Measurements from ENCODE around the gene PDE4B.
A peak's percentile ranks its signal among the peaks of the same experiment; 100 is the strongest.

Gene PDE4B

DNA sequence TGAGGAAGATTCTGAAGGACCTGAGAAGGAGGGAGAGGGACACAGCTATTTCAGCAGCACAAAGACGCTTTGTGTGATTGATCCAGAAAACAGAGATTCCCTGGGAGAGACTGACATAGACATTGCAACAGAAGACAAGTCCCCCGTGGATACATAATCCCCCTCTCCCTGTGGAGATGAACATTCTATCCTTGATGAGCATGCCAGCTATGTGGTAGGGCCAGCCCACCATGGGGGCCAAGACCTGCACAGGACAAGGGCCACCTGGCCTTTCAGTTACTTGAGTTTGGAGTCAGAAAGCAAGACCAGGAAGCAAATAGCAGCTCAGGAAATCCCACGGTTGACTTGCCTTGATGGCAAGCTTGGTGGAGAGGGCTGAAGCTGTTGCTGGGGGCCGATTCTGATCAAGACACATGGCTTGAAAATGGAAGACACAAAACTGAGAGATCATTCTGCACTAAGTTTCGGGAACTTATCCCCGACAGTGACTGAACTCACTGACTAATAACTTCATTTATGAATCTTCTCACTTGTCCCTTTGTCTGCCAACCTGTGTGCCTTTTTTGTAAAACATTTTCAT lies 579.9 kb downstream of the PDE4B start:
- DNase-seq, result no peak

DNA sequence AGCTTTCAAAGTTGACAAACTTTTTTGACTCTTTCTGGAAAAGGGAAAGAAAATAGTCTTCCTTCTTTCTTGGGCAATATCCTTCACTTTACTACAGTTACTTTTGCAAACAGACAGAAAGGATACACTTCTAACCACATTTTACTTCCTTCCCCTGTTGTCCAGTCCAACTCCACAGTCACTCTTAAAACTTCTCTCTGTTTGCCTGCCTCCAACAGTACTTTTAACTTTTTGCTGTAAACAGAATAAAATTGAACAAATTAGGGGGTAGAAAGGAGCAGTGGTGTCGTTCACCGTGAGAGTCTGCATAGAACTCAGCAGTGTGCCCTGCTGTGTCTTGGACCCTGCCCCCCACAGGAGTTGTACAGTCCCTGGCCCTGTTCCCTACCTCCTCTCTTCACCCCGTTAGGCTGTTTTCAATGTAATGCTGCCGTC lies 580.5 kb downstream of the PDE4B start:
- DNase-seq, result no peak

DNA sequence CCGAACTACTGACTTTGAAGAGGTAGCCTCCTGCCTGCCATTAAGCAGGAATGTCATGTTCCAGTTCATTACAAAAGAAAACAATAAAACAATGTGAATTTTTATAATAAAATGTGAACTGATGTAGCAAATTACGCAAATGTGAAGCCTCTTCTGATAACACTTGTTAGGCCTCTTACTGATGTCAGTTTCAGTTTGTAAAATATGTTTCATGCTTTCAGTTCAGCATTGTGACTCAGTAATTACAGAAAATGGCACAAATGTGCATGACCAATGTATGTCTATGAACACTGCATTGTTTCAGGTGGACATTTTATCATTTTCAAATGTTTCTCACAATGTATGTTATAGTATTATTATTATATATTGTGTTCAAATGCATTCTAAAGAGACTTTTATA lies 581.5 kb downstream of the PDE4B start:
- DNase-seq, result no peak

DNA sequence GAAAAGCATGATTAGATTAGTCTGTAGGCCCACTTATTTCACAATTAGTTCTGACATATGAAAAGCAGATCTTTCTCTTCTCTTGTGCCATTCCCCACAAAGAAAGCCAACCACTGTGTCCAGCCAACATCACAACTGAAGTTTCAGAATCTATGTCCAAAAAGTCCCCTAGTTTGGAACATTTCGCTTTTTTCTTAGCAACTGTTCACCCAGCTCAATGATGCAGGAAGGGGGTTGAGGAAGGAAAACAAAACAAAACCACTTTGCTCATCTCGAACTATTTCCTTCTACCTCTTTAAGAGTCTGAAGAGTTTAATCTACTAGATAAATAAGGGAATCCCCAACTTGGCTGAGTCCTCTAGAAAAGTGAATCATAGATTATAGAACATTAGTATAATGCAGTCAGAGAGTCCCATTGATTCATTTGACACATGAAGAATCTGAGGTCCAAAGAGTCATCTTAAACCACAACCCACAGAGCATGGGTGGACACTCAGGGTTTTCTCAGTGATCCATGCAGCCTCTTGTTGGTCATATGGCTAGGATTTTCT lies 581.9 kb downstream of the PDE4B start:
- DNase-seq, result peak; percentile 91

DNA sequence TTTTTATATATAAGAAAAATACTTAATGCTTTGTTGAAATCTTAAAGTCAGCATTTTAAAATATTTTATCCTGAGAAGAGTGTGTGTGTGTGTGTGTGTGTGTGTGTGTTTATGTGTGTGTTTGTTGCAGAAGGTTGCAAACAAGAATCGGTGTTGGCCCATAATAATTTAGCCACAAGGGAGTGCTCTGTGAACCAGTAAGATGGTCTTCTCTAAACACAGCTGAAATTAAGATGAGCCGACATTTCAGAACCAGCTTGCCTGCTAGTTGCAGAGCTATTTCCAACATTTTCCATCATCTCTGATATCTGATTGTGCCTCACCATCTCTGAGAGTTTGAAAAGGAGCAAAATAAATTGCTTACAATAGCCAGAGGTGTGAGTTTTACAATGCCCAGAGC lies 582.4 kb downstream of the PDE4B start:
- no peak for DNase-seq

DNA sequence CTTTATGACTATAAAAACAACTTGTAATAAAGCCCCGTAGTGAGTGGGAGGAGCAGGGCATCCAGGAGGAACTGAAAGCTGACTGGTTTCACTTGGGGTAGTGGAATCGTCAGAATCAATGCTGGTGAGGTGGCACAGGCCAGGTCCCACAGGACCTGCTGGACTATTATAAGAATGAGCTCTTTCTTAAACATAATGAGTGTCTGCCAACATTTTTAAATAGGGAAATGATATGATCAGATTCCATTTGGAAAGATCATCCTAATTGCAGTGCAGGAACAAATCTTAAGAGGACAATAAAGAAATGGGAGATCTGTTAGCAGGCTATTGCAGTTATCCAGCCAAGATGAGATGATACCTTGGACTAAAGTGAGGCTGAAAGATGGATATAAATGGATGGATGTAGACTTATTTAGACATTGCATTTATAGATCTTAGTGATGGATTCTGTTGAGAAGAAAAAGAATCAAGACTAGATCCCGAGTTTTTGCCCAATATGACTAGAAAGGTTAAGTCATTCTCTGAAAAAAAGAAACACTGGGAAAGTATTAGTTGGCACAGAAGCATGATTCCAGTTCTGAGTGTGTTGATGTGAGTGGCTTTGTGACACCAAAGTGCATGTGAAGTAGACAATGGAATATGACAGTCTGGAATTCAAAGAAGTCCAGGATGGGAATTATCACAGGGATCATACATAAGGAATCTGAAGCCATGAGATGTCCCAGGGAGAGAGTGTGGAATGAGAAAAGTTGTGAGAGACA lies 587.9 kb downstream of the PDE4B start:
- DNase-seq, result no peak

DNA sequence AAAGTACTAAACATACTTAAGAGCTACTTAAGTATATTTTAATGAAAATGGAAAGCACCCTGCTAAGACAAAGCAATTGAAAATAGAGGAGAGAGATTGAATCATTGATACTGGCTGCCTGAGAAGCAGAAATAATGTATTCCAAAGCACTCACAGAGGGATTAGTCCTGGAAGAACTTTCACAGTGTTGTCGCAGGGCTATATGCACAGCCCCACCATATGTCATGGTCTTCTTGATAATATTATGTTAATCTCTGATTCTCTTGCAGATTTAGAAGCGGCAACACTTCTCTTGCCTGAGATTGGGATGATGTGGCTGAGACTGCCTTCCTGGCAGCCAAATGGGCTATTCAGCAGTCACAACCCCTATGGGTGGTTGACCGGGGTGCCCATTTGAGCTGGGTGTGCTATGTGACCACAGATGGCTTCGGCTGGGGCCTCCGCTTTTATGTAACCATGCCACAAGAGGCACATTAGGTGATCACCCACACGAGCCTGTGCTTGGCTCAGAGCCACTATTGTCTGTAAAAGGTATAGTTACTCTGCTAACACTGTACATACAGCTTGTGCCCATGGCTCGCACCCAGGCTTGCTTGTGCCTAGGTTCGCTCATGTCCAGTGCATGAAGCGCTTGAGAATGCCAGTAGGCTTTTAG lies 589.1 kb downstream of the PDE4B start:
- no peak for DNase-seq

DNA sequence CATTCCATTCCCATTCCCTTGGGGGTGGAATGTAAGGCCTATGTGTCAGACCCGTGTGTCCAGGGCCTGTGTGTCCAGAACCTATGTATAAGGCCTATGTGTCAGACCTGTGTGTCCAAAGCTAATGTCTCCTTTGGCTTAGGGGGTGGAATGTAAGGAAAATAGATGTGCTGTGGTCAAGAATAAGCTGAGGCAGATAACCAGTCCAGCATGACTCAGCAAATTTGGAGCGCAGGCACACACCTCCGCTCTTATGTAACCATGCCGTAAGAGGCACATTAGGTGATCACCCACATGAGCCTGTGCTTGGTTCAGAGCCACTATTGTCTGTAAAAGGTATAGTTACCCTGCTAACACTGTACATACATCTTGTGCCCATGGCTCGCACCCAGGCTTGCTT lies 590.5 kb downstream of the PDE4B start:
- peak; percentile 28 for DNase-seq

DNA sequence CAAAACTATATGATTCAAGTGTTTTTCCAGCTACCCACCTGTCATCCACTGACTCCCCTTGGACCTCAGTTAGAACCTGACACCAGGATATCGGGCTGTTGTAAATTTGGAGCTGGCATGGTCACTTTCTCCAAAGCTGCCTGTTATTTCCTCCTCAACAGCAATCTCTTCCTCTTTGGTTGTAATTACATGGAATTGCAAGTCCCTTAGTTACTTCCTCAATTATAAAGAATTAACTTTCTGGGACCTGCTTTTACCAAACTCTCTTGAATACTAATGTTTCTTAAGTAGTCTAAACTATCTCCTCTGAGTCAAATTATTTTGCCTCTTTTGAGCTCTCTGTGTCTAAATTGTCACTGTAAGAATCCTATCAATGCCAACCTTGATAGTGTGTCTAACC lies 590.9 kb downstream of the PDE4B start:
- no peak for DNase-seq

DNA sequence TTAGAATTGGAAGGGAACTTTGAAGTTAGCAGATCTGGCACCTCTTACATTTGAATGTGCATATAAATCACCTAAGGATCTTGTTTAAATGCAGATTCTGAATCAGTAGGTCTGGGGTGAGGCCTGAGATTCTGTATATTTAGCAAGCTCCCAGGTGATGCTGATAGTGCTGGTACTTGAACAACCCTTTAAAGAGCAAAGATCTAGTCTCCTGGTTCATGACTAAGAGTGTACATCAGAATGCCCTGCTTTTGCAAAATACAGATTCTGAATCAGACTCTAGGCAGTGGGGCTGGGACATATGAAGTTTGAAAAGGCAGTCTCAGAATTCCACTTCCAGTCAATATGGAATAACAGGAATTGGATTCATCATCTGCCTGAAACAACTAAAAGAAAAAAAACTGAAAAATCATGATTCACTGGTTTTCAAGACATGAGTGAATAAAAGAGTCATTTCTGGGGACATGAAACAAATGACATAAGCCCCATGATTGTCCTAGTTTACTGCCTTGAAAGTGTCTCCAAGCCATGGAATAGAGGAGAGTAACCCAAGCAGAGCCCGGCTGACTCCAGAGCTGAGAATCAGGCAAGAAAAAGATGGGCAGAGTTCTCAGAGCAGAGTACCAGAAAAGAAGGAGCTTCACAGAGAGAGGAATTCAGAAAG lies 591.7 kb downstream of the PDE4B start:
- no peak for DNase-seq

DNA sequence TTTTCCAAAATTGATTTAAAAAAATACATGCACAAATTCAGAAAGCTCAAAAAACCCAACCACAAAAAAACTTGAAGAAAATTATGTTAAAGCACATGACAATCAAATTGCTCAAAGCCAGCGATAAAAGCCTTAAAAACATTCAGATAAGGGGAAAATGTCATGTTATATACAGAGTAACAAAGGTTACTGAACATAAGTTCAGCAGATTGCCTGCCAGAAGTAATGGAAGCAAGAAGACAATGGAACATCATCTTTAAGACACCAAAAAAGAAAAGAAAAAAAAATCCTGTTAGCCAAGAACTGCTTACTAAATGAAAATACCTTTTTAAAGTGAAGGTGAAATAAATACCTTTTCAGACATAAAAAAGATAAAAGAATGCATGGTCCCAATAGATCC lies 594.0 kb downstream of the PDE4B start:
- DNase-seq, result no peak

DNA sequence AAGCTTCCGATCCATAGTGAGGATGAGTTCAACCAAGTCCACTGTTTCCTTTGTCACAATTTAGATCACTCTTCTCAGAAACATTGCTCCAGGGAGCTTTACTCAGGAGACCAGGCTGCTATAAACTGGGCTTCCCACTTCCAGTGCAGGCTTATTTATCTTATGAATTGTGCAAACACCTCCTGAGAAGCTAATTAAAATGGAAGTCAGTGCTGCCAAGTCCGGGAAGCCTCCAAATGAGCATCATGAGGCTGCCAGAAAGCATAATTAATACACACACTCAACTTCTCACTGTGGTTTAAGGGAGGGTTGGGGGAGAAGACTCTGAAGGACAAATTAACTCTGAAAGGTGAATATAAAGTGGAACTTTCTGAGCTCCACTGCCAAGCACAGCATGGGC lies 596.2 kb downstream of the PDE4B start:
- DNase-seq, result no peak

DNA sequence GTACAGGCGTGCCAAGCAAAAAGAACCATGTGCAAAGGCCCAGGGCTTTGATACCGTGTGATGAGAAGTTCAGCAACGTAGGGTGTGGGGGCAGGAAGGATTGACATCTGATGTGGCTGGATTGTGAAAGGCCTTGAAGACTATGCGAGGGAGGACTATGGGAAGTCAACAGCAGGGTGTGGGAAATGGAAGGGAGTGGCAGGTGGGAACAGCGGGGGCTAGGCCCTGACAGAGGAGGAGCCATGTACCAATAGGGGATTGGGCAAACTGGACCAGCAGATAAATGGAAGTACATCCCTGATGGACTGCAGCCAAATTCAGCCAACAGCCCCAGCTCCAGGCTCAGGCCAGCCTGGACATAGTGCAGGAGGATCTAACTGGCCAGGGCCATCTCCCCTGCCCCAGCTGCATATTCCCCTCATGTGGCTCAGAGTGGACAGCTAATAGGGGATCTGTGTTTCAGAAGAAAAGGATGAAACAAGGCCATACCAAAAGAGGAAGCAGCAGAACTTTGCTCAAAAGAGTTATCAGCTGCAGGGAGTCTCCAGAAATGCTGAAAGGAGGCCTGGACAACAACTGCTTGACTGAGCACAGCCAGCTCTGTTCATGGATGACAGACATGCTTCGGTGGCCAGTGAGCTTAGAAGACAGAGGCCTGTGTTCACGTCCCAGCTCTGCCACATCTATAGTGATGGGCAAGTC lies 601.0 kb downstream of the PDE4B start:
- no peak for DNase-seq

DNA sequence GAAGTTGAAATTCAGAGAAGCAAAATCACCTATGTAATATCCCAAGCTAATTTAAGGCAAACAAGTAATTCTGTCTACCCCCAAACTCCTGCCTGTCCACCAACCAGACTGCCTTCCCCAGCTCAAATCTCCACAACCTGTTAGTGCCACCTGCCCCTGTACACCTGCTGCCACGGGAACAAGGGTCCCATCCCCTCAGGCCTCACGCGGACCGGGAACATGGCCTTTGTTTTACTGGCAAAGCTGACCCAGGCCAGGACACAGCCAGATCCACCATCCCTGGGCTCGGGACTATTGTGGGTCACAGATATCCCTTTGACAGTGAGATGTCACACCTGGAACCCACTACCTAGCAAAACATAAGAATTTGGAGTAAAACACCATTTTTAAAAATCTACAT lies 601.9 kb downstream of the PDE4B start:
- no peak for DNase-seq

DNA sequence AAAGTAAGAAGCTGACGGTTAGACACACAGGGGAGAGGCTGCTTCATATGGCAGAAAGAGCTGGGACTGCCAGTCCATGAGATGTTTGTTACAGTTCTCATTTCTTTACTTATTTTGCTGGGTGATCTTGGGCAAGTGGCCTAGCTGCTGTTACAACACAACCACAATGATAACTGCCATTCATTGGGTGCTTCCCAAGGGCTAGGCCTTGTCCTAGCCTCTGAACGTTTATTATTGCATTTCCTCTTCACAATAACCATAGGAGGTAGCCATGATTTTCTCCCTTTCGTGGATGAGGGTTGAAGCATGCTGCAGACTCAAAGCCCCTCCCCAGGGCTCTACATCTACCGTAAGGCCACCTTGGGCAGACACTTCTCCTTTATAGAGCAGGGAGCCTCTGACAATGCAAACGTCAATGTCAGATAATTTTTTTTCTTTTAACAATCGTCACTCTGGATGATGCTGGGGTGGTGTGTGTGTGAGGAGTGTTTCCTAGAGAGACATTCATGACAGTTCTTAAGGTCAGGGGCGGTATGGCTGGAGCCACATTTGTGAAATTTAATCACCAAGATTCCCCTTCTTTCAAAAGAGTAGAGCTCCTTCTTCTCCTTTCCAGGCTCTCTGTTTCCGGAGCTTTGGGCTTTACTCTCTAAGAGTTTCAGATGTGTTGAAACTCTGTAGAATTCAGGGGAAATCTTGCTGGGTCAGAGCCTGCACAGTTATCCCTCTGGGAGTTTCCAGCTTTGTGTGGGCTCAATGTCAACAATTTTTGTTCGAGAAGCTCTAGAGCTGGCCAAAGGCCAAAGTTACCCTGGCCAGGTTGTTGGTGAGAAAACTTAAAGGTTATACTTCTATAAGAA lies 602.7 kb downstream of the PDE4B start:
- DNase-seq, result no peak

DNA sequence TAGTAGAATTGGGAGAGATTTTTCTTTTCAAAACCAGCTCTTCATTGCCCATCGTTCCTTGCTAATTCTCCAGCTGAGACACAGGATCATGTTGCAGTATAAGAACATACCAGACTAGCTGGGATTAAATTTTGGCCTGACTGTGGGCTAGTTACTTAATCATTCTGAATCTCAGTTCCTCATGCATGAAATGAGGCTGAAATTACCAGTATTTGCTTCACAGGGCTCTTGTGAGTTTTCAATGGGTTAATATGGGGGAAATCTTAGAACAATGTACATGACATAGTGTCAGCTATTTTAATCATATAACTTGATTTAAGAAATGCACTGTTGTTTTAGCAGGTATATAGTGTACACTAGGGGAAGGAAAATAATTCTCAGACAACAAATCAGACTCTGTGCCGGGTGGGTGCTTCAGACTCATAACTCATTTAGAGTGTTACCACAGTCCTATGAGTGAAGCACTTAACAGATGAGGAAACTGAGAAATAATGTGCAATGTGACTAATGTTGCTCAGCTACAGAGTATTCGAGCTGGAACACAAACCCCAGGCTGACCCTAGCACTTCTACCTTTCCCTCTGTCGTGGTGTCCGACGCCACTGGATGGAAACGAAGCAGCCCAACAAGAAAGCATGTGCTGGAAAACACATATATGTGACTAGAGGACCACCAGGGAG lies 603.7 kb downstream of the PDE4B start:
- DNase-seq, result no peak

DNA sequence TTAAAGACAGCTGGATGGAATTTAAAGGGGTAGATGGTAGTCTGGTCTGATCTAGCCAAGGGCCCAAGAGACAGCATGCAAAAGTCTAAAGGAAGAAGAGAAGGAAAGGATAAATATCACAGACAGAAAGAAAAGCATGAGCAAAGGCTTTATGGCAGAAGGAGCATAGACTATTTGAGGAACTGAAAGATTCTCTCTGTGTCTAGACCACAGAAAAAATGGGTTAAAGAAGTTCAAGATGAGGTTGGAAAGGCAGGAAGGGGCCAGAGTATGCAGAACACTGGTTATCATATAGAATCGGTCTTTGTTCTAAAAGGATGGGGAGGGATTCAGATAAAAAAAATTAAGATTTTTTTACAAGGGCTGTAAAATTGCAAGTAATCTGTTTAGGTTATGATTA lies 604.5 kb downstream of the PDE4B start:
- no peak for DNase-seq

DNA sequence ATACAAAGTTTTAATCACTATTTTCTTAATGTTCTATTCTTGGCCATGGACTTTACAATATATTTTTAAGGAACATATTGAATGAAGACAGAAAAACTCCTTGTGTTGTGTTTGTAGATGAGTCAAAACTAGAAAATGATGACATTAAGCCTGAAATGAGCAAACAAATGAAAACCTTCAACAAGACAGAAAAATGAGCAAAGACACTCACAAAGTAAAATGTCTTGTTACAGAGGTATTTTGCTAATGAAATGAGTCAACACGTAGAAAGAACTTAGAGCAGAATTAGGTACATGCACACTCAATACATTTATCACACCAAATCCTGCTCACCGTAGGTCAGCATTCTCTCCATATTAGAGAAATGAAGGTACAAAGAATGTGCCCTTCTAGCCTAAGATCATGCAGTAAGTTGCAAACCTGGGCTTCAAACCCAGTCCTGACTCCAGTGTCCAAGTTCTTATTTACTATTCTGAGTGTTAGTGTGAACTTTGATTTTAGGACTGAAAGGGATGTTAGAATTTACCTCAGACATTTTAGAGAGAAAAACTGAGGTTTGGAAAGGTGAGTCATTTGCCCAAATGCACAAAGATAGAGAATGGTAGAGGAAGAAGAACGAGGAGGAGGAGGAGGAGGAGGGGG lies 607.3 kb downstream of the PDE4B start:
- DNase-seq, result no peak

DNA sequence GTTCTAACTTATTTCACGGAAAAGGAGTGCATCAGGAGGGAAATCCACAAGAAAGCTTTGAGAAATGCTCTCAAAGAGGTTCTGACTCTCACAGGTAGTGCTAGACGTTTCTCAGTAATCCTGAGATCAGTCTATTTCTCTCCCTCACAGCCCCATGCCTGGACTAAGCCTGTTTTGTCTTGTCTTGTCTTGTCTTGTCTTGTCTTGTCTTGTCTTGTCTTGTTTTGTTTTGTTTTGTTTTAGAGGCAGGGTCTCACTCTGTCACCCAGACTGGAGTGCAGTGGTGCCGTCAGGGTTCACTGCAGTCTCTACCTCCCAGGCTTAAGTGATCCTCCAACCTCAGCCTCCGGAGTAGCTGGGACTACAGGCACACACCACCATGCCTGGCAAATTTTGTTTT lies 608.0 kb downstream of the PDE4B start:
- DNase-seq, result no peak

DNA sequence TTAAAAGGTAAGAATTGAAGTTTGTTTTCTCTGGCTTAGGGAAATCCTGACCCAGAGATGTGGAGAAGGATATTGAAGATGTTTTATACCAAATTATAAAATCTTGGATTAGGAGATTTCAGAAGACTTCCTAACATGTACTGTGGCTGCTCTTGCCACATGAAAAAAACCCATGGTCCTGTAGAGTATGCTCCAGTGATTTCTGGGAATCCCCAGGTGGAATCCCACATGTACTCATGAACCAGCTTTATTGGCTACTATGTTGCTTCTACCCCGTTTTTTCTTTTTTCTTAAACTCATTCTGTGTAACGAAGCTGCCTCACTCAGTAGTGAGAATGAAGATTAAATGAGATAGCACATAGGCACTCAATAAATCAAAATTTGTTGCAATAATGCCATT lies 608.5 kb downstream of the PDE4B start:
- DNase-seq, result no peak

DNA sequence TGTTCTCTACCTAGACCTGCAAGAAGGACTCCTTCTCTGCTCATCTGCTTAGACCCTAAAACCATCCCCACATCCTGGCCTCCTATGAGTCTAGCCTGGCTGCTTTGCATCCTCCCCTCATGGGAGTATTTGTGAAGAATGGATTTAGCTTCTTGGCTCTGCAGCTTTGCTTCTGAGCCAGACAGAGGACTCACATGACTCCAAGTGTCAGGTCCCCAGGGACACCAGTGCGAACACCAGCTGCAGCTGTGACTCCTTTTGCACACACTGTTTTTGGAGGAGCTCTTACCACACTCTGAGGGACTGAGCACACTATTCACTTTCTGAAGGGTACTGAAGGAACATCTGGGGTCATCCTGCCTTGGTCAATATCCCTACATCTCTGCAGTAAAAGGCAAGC lies 609.5 kb downstream of the PDE4B start:
- peak; percentile 53 for DNase-seq
